Measurements from ENCODE around the gene COL4A5.

The COL4A5 gene

GRCh38 chrX:108740299-108740774 is 300.7 kb downstream of the COL4A5 start:
- Histone ChIP-seq H3K4me1 (ENCODE audit: control insufficient read depth, insufficient read depth, low read length) (peaks cover 16% of the 10 kb centered on the region), H3K9me3 (ENCODE audit: control insufficient read depth in 2 of 2, low read length in 2 of 2) (no peaks in the 10 kb centered on the region), H3K4me3 (ENCODE audit: low read length in 2 of 2) (no peak overlapping the region), H3K9ac (ENCODE audit: low read length in 2 of 2) (no peak overlapping the region), H3K36me3 (ENCODE audit: control insufficient read depth in 2 of 2, insufficient read depth in 2 of 2, low read length in 2 of 2) (no peaks in the 10 kb centered on the region), H3K27ac (ENCODE audit: low read length) (no peak overlapping the region), H3K27me3 (ENCODE audit: control insufficient read depth in 1 of 2, insufficient read depth in 2 of 2, low read length in 2 of 2) (peaks cover 16 to 47% of the 10 kb centered on the region in 2 donors)
